ENCODE data around the gene FBXL7. TPM values are rescaled to one million over a fixed set of nuclear protein-coding genes. Genes with fewer than 3 reads are reported as not detected.
A peak's percentile ranks its signal among the peaks of the same experiment; 100 is the strongest.

The FBXL7 gene
- total and polyA plus RNA-seq, 4 donors = 1.9 to 15.5 (median 6.6) TPM

GRCh38 chr5:15579193-15579990 lies 79.4 kb downstream of the FBXL7 start:
- Histone ChIP-seq H3K9ac (ENCODE audit: insufficient read depth in 1 of 2, low read length in 2 of 2) (no peak overlapping the region), H3K27me3 (ENCODE audit: control insufficient read depth in 3 of 3, insufficient read depth in 3 of 3, low read length in 2 of 3) (no peaks in the 10 kb centered on the region), H3K4me3 (no peak overlapping the region), H3K36me3 (ENCODE audit: control insufficient read depth in 4 of 4, insufficient read depth in 4 of 4, low read length in 4 of 4) (peaks cover 0 to 9% (median 0%) of the 10 kb centered on the region in 4 donors), H3K27ac (ENCODE audit: low read depth in 1 of 2, low read length in 1 of 2) (peak overlapping the region; percentile 5 to 7), H3K9me3 (ENCODE audit: control insufficient read depth in 4 of 4, insufficient read depth in 3 of 4, low read length in 3 of 4) (peaks cover 0 to 2% (median 0%) of the 10 kb centered on the region in 4 donors), H3K4me1 (ENCODE audit: control insufficient read depth in 5 of 5, insufficient read depth in 5 of 5, low read length in 5 of 5) (peaks cover 0 to 34% (median 9%) of the 10 kb centered on the region in 5 donors)
- TF ChIP-seq, protein P1, sequence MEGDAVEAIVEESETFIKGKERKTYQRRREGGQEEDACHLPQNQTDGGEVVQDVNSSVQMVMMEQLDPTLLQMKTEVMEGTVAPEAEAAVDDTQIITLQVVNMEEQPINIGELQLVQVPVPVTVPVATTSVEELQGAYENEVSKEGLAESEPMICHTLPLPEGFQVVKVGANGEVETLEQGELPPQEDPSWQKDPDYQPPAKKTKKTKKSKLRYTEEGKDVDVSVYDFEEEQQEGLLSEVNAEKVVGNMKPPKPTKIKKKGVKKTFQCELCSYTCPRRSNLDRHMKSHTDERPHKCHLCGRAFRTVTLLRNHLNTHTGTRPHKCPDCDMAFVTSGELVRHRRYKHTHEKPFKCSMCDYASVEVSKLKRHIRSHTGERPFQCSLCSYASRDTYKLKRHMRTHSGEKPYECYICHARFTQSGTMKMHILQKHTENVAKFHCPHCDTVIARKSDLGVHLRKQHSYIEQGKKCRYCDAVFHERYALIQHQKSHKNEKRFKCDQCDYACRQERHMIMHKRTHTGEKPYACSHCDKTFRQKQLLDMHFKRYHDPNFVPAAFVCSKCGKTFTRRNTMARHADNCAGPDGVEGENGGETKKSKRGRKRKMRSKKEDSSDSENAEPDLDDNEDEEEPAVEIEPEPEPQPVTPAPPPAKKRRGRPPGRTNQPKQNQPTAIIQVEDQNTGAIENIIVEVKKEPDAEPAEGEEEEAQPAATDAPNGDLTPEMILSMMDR (IDR thresholded peaks at IDR 0.05; ENCODE audit: control extremely low read depth, extremely low read depth) = no peak
- no peak for ATAC-seq (ENCODE audit: insufficient read depth, low FRiP score)
- 85 to 89% methylated on average over 3 of the region's 3 CpGs for WGBS, 2 donors
- no peak for DNase-seq

GRCh38 chr5:15584528-15584927 lies 84.5 kb downstream of the FBXL7 start:
- ATAC-seq (ENCODE audit: insufficient read depth, low FRiP score) (no peak), DNase-seq (no peak)
- Histone ChIP-seq H3K9me3 (ENCODE audit: control insufficient read depth in 4 of 4, insufficient read depth in 3 of 4, low read length in 3 of 4) (peaks cover 0 to 4% (median 0%) of the 10 kb centered on the region in 4 donors), H3K4me1 (ENCODE audit: control insufficient read depth in 5 of 5, insufficient read depth in 5 of 5, low read length in 5 of 5) (peaks cover 0 to 10% (median 2%) of the 10 kb centered on the region in 5 donors), H3K9ac (ENCODE audit: insufficient read depth in 1 of 2, low read length in 2 of 2) (no peak overlapping the region), H3K36me3 (ENCODE audit: control insufficient read depth in 4 of 4, insufficient read depth in 4 of 4, low read length in 4 of 4) (peaks cover 0 to 9% (median 0%) of the 10 kb centered on the region in 4 donors), H3K27me3 (ENCODE audit: control insufficient read depth in 3 of 3, insufficient read depth in 3 of 3, low read length in 2 of 3) (no peaks in the 10 kb centered on the region), H3K4me3 (no peak overlapping the region), H3K27ac (ENCODE audit: low read depth in 1 of 2, low read length in 1 of 2) (no peak overlapping the region)
- TF ChIP-seq, protein P1 (IDR thresholded peaks at IDR 0.05; ENCODE audit: control extremely low read depth, extremely low read depth) = no peak
- 93 to 97% methylated on average over 1 of the region's 1 CpG for WGBS, 2 donors

DNA sequence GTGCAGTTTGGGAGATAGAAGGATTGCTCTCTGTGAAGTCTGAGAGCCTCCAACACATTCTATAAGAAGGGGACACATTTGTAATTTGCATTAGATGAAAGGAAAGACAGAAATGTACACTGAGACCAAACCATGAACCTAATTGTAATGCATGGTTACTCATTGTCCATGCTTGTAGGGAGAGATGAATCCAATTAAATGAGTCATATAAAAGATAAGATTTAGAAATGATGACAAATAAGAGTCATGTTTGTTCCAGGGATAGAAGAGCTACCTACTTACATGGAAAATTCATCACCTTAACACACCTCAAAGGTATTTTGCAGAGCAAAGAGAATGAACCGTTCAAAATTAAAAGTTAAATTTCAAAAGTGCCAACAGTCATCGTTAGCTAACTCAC lies 85.1 kb downstream of the FBXL7 start:
- Histone ChIP-seq H3K4me1 (ENCODE audit: control insufficient read depth in 5 of 5, insufficient read depth in 5 of 5, low read length in 5 of 5) (peaks cover 0 to 10% (median 0%) of the 10 kb centered on the region in 5 donors), H3K36me3 (ENCODE audit: control insufficient read depth in 4 of 4, insufficient read depth in 4 of 4, low read length in 4 of 4) (peaks cover 0 to 9% (median 0%) of the 10 kb centered on the region in 4 donors), H3K9me3 (ENCODE audit: control insufficient read depth in 4 of 4, insufficient read depth in 3 of 4, low read length in 3 of 4) (peaks cover 0 to 4% (median 0%) of the 10 kb centered on the region in 4 donors), H3K9ac (ENCODE audit: insufficient read depth in 1 of 2, low read length in 2 of 2) (no peak overlapping the region), H3K27me3 (ENCODE audit: control insufficient read depth in 3 of 3, insufficient read depth in 3 of 3, low read length in 2 of 3) (no peaks in the 10 kb centered on the region), H3K27ac (ENCODE audit: low read depth in 1 of 2, low read length in 1 of 2) (no peak overlapping the region), H3K4me3 (no peak overlapping the region)
- TF ChIP-seq, protein P1 (IDR thresholded peaks at IDR 0.05; ENCODE audit: control extremely low read depth, extremely low read depth) = no peak
- ATAC-seq (ENCODE audit: insufficient read depth, low FRiP score) = no peak
- WGBS, 2 donors = 88 to 97% methylated on average over 2 of the region's 2 CpGs
- no peak for DNase-seq
